GM12878 (cell line): ENCODE data around the gene PCDHA3. TPM values are rescaled to one million over a fixed set of nuclear protein-coding genes. Genes with fewer than 3 reads are reported as not detected.
"Not testable (repeated sequence)": the region's sequence is repeated elsewhere in the genome, so short reads cannot be mapped to it uniquely, and the experiment has no call there.

Source experiments
- ATAC-seq: fragments of 200-7000 bp; cut with Tn5 transposase; 3 replicates; pipeline ENCODE4 v1.9.1; 2020; ENCODE audit warnings: mild to moderate bottlenecking, moderate library complexity
- BruUV-seq: library from RNA; stranded (reverse); fragments of 400-500 nt; replicated peaks from 2 replicates; lab custom pipeline; 2021; lab: Mats Ljungman, UMichigan
- CTCF ChIA-PET: fragments of 300-600 bp; sonication (Branson Sonifier 250); formaldehyde crosslinking; extraction: SDS; loops from one replicate; lab custom pipeline; 2021; ENCODE audit warnings: inconsistent platforms; lab: Yijun Ruan, JAX
- POLR2A ChIA-PET: fragments of 350-600 bp; formaldehyde crosslinking; extraction: SDS; loops from one replicate; lab custom pipeline; 2021; ENCODE audit warnings: inconsistent platforms; lab: Charles Lee
- RAD21 ChIA-PET: fragments of 300-600 bp; sonication (Branson Sonifier 250); formaldehyde crosslinking; loops from one replicate; lab custom pipeline; 2023; ENCODE audit warnings: antibody characterized with exemption; ENCODE audit not compliant: unreplicated experiment; lab: Charles Lee
- SMC1A ChIA-PET: fragments of 300-600 bp; sonication (Branson Sonifier 250); formaldehyde crosslinking; loops from one replicate; lab custom pipeline; 2023; ENCODE audit not compliant: unreplicated experiment, uncharacterized antibody; lab: Charles Lee
- DNase-seq: peaks from one replicate; pipeline ENCODE4 v3.0.0-alpha.2; 2011; ENCODE audit warnings: low read depth, low spot score
- FAIRE-seq: peaks from 3 replicates; lab custom pipeline; 2011; peaks lifted over from hg19 to GRCh38; lab: Jason Lieb, UNC
- H2AFZ ChIP-seq: 2 replicates; pipeline ENCODE4 v1.6.0; 2011; ENCODE audit warnings: low read depth, low read length, control low read depth; ENCODE audit not compliant: control insufficient read depth
- H3K27ac ChIP-seq: 2 replicates; pipeline ENCODE4 v1.5.1; 2011; ENCODE audit warnings: control low read depth; ENCODE audit not compliant: control insufficient read depth, insufficient read depth
- H3K27me3 ChIP-seq, 2 experiments: replicated peaks in 1 of 2; 2 replicates each; pipeline versions ENCODE4 v1.6.0 to v1.6.1; 2011; ENCODE audit warnings: low read length in 1 of 2; ENCODE audit not compliant: control insufficient read depth in 2 of 2, insufficient read depth in 2 of 2
- H3K36me3 ChIP-seq, 2 experiments: 2 replicates each; pipeline ENCODE4 v1.5.1; 2011; ENCODE audit warnings: low read length in 1 of 2; ENCODE audit not compliant: control insufficient read depth in 2 of 2, insufficient read depth in 2 of 2
- H3K4me1 ChIP-seq: 2 replicates; pipeline ENCODE4 v1.6.1; 2011; ENCODE audit warnings: mild to moderate bottlenecking, low read length, moderate library complexity, mixed read lengths; ENCODE audit not compliant: control insufficient read depth, insufficient read depth
- H3K4me2 ChIP-seq: 2 replicates; pipeline ENCODE4 v1.6.0; 2011; ENCODE audit warnings: control low read depth; ENCODE audit not compliant: control insufficient read depth, insufficient read depth
- H3K4me3 ChIP-seq: fragments of 200-600 bp; sonication (generic); 2 replicates; pipeline ENCODE4 v1.5.1; 2016
- H3K79me2 ChIP-seq: 2 replicates; pipeline ENCODE4 v1.6.0; 2011; ENCODE audit warnings: low read length; ENCODE audit not compliant: control insufficient read depth, insufficient read depth
- H3K9ac ChIP-seq: 2 replicates; pipeline ENCODE4 v1.8.0; 2011; ENCODE audit warnings: low read length, control low read depth, mixed read lengths; ENCODE audit not compliant: control insufficient read depth, insufficient read depth
- H3K9me3 ChIP-seq: replicated peaks from 3 replicates; pipeline ENCODE4 v1.5.1; 2011; ENCODE audit warnings: mild to moderate bottlenecking, low read length; ENCODE audit not compliant: control insufficient read depth, insufficient read depth
- H4K20me1 ChIP-seq: 2 replicates; pipeline ENCODE4 v1.6.0; 2011; ENCODE audit not compliant: control insufficient read depth, insufficient read depth
- ATF7 ChIP-seq: fragments of 450-650 bp; IDR thresholded peaks from 2 replicates; pipeline ENCODE4 v1.6.1; 2016; ENCODE audit warnings: low read depth, mild to moderate bottlenecking
- CBX5 ChIP-seq: sonication (generic); IDR thresholded peaks from 2 replicates; pipeline ENCODE4 v1.6.1; 2016; ENCODE audit warnings: low read depth, moderate library complexity, mild to moderate bottlenecking, inconsistent platforms
- CHD2 ChIP-seq: IDR thresholded peaks from 2 replicates; pipeline ENCODE4 v1.6.1; 2011; ENCODE audit warnings: low read depth, low read length, improper control_type of control experiment, borderline replicate concordance
- EZH2 ChIP-seq: IDR thresholded peaks from 2 replicates; pipeline ENCODE4 v1.6.1; 2012; ENCODE audit warnings: low read depth, mild to moderate bottlenecking, control low read depth, inconsistent platforms, low read length, borderline replicate concordance; ENCODE audit not compliant: control insufficient read depth
- FOXK2 ChIP-seq: fragments of 450-650 bp; IDR thresholded peaks from 2 replicates; pipeline ENCODE4 v1.6.1; 2017; ENCODE audit warnings: mild to moderate bottlenecking, moderate library complexity
- IKZF1 ChIP-seq: fragments of 450-650 bp; conservative IDR thresholded peaks from 2 replicates; pipeline ENCODE4 v1.6.1; 2017; ENCODE audit warnings: antibody characterized with exemption, mild to moderate bottlenecking
- PAX8 ChIP-seq: fragments of 450-650 bp; IDR thresholded peaks from 2 replicates; pipeline ENCODE4 v1.6.1; 2017; ENCODE audit warnings: mild to moderate bottlenecking, moderate library complexity
- SIN3A ChIP-seq: IDR thresholded peaks from 2 replicates; pipeline ENCODE4 v1.6.1; 2012; ENCODE audit warnings: low read depth, low read length, improper control_type of control experiment
- TAF1 ChIP-seq: IDR thresholded peaks from 2 replicates; pipeline ENCODE4 v1.6.1; 2011; ENCODE audit warnings: mild to moderate bottlenecking, low read depth, low read length, borderline replicate concordance
- TARDBP ChIP-seq: IDR thresholded peaks from 2 replicates; pipeline ENCODE4 v1.6.1; 2016; ENCODE audit warnings: borderline replicate concordance
- TCF12 ChIP-seq: IDR thresholded peaks from 2 replicates; pipeline ENCODE4 v1.6.1; 2011; ENCODE audit warnings: low read depth, mild to moderate bottlenecking, low read length
- WGBS: methylation state at CpG from one replicate; pipeline ENCODE4 v1.1.6; 2016; ENCODE audit warnings: low lambda C conversion rate; ENCODE audit not compliant: insufficient replicate concordance, insufficient coverage; ENCODE audit errors: missing lambda C conversion rate; 5-methylcytosine and 5-hydroxymethylcytosine counted together
- in situ Hi-C: fragments of 300-500 bp; cut with MboI; formaldehyde crosslinking; loops from 9 replicates; pipeline ENCODE4 v1.14.3; 2018; ENCODE audit warnings: mixed read lengths
- intact Hi-C: fragments of 100-400 bp; cut with micrococcal nuclease; formaldehyde crosslinking; loops from one replicate; pipeline ENCODE4 v1.14.2; 2022; ENCODE audit not compliant: unreplicated experiment
- polyA plus RNA-seq, 11 experiments: library from polyadenylated mRNA; depleted of rRNA in 4 of 11; unstranded in 6 of 11; stranded (reverse) in 5 of 11; fragments of >200 nt; fragmentation: Nextera tagmentation in 4 of 11; fragmentation: Illumina TruSeq in 1 of 11; extraction: Ambion mirVana in 4 of 11; extraction: Trizol in 1 of 11; gene quantifications; 1 replicate in 1 of 11; 2 replicates in 10 of 11; pipeline versions ENCODE4 v1.2.1 to v1.2.3, GENCODE V29; 2011 to 2016; ENCODE audit warnings: inconsistent platforms in 2 of 11, missing spikeins in 2 of 11, low read depth in 1 of 11
- total RNA-seq, 4 experiments: library from RNA; depleted of rRNA in 3 of 4; stranded (reverse); fragments of >200 nt in 3 of 4; fragmentation: Illumina TruSeq in 1 of 4; extraction: Trizol in 1 of 4; gene quantifications; 2 replicates each; pipeline versions ENCODE4 v1.2.1 to v1.2.3, GENCODE V29; 2013 to 2021
- TF ChIP-seq, protein P1 (sequence below): IDR thresholded peaks from 2 replicates; pipeline ENCODE4 v1.6.1; 2011; ENCODE audit warnings: low read depth, low read length, improper control_type of control experiment, borderline replicate concordance
- TF ChIP-seq, protein P2 (sequence below): IDR thresholded peaks from 2 replicates; pipeline ENCODE4 v1.6.1; 2012; ENCODE audit warnings: low read depth, low read length, improper control_type of control experiment
- TF ChIP-seq, protein P3 (sequence below): fragments of 450-650 bp; IDR thresholded peaks from 2 replicates; pipeline ENCODE4 v1.6.1; 2014; ENCODE audit warnings: mild to moderate bottlenecking

Gene PCDHA3
- total and polyA plus RNA-seq, 10 of the 15 experiments (the other 5 are each of a cell fraction or from before 2014, with no cell fraction given), result 0.01 to 0.04 TPM; not detected in 8

DNA sequence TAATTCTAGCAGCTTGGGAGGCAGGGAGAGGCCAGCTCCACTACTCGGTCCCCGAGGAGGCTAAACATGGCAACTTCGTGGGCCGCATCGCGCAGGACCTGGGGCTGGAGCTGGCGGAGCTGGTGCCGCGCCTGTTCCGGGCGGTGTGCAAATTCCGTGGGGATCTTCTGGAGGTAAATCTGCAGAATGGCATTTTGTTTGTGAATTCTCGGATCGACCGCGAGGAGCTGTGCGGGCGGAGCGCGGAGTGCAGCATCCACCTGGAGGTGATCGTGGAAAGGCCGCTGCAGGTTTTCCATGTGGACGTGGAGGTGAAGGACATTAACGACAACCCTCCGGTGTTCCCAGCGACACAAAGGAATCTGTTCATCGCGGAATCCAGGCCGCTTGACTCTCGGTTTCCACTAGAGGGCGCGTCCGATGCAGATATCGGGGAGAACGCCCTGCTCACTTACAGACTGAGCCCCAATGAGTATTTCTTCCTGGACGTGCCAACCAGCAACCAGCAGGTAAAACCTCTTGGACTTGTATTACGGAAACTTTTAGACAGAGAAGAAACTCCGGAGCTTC lies 33.7 kb downstream of the PCDHA3 start:
- POLR2A ChIA-PET, result not testable (repeated sequence)

DNA sequence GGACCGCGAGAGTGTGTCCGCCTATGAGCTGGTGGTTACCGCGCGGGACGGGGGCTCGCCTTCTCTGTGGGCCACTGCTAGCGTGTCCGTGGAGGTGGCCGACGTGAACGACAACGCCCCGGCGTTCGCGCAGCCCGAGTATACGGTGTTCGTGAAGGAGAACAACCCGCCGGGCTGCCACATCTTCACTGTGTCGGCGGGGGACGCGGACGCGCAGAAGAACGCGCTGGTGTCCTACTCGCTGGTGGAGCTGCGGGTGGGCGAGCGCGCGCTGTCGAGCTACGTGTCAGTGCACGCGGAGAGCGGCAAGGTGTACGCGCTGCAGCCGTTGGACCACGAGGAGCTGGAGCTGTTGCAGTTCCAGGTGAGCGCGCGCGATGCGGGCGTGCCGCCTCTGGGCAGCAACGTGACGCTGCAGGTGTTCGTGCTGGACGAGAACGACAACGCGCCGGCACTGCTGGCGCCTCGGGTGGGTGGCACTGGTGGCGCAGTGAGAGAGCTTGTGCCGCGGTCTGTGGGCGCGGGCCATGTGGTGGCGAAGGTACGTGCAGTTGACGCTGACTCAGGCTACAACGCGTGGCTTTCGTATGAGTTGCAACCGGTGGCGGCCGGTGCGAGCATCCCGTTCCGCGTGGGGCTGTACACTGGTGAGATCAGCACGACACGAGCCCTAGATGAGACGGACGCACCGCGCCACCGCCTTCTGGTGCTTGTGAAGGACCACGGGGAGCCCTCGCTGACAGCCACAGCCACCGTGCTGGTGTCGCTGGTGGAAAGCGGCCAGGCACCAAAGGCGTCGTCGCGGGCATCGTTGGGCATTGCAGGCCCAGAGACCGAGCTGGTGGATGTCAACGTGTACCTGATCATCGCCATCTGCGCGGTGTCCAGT lies 35.0 kb downstream of the PCDHA3 start:
- Histone ChIP-seq H3K79me2 (no peaks in the 10 kb centered on the region), H3K4me1 (no peaks in the 10 kb centered on the region), H4K20me1 (no peaks in the 10 kb centered on the region), H3K36me3 (no peaks in the 10 kb centered on the region), H3K9ac (no peak overlapping the region), H2AFZ (no peak overlapping the region), H3K27me3 (no peaks in the 10 kb centered on the region), H3K4me3 (no peak overlapping the region), H3K27ac (no peak overlapping the region), H3K4me2 (no peak overlapping the region), H3K9me3 (no peaks in the 10 kb centered on the region; the same call in 2 of the 3 replicates)
- FAIRE-seq (no peak), DNase-seq (no peak), ATAC-seq (no peak)
- in situ Hi-C loops, result no loop called here
- intact Hi-C loops, result no loop called here
- no TSS peak for BruUV-seq
- ChIA-PET SMC1A (no interaction called here), CTCF (no interaction called here), POLR2A (no interaction called here), RAD21 (no interaction called here)
- WGBS, result 88% methylated on average over 75 of the region's 103 CpGs
- TF ChIP-seq, protein P1, sequence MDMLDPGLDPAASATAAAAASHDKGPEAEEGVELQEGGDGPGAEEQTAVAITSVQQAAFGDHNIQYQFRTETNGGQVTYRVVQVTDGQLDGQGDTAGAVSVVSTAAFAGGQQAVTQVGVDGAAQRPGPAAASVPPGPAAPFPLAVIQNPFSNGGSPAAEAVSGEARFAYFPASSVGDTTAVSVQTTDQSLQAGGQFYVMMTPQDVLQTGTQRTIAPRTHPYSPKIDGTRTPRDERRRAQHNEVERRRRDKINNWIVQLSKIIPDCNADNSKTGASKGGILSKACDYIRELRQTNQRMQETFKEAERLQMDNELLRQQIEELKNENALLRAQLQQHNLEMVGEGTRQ, result no peak
- TF ChIP-seq, protein P2, sequence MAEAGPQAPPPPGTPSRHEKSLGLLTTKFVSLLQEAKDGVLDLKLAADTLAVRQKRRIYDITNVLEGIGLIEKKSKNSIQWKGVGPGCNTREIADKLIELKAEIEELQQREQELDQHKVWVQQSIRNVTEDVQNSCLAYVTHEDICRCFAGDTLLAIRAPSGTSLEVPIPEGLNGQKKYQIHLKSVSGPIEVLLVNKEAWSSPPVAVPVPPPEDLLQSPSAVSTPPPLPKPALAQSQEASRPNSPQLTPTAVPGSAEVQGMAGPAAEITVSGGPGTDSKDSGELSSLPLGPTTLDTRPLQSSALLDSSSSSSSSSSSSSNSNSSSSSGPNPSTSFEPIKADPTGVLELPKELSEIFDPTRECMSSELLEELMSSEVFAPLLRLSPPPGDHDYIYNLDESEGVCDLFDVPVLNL, result no peak
- no peak for TF ChIP-seq IKZF1
- TF ChIP-seq, protein P3, sequence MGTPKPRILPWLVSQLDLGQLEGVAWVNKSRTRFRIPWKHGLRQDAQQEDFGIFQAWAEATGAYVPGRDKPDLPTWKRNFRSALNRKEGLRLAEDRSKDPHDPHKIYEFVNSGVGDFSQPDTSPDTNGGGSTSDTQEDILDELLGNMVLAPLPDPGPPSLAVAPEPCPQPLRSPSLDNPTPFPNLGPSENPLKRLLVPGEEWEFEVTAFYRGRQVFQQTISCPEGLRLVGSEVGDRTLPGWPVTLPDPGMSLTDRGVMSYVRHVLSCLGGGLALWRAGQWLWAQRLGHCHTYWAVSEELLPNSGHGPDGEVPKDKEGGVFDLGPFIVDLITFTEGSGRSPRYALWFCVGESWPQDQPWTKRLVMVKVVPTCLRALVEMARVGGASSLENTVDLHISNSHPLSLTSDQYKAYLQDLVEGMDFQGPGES, result no peak
- TF ChIP-seq TCF12, result no peak
- TF ChIP-seq CBX5, result no peak
- TF ChIP-seq FOXK2, result no peak
- TF ChIP-seq EZH2, result no peak
- TF ChIP-seq CHD2, result no peak
- no peak for TF ChIP-seq SIN3A
- TF ChIP-seq TARDBP, result no peak
- no peak for TF ChIP-seq PAX8
- no peak for TF ChIP-seq ATF7
- no peak for TF ChIP-seq TAF1

More for the DNA sequence above, 33.7 kb downstream of the PCDHA3 start:
- FAIRE-seq, H3K4me3 ChIP-seq, ATAC-seq, H3K9me3 ChIP-seq, H3K27ac ChIP-seq, H3K79me2 ChIP-seq, BruUV-seq, H4K20me1 ChIP-seq, DNase-seq, in situ Hi-C loops, RAD21 ChIA-PET, H3K27me3 ChIP-seq, intact Hi-C loops, SMC1A ChIA-PET, H3K9ac ChIP-seq, CTCF ChIA-PET, H3K36me3 ChIP-seq, H3K4me2 ChIP-seq, H2AFZ ChIP-seq, H3K4me1 ChIP-seq: not testable (repeated sequence)
- WGBS, result 82% methylated on average over 26 of the region's 38 CpGs
